Fibroblast of lung (primary cell): Measurements from ENCODE around the gene FGA. TPM values are rescaled to one million over a fixed set of nuclear protein-coding genes. Genes with fewer than 3 reads are reported as not detected.

Source experiments
- DNase-seq, 2 donors: peaks; one replicate each; pipeline versions ENCODE4 v3.0.0 to v3.0.0-alpha.2; 2010; ENCODE audit warnings: low read depth in 2 of 2
- H2AFZ ChIP-seq: 2 replicates; pipeline ENCODE4 v1.5.1; 2012; ENCODE audit warnings: low read length, control low read depth, inconsistent platforms
- H3K27ac ChIP-seq: 2 replicates; pipeline ENCODE4 v1.5.1; 2011; ENCODE audit warnings: low read length, control low read depth; ENCODE audit not compliant: insufficient read depth
- H3K27me3 ChIP-seq: 2 replicates; pipeline ENCODE4 v1.5.1; 2011; ENCODE audit warnings: mild to moderate bottlenecking, low read length; ENCODE audit not compliant: control insufficient read depth, insufficient read depth
- H3K36me3 ChIP-seq: 2 replicates; pipeline ENCODE4 v1.5.1; 2011; ENCODE audit warnings: low read length; ENCODE audit not compliant: control insufficient read depth, insufficient read depth
- H3K4me1 ChIP-seq: 2 replicates; pipeline ENCODE4 v1.5.1; 2011; ENCODE audit warnings: low read length; ENCODE audit not compliant: control insufficient read depth, insufficient read depth; ENCODE audit errors: extremely low read depth
- H3K4me2 ChIP-seq: 2 replicates; pipeline ENCODE4 v1.5.1; 2011; ENCODE audit warnings: low read length, control low read depth; ENCODE audit not compliant: insufficient read depth; ENCODE audit errors: extremely low read depth
- H3K4me3 ChIP-seq, 4 experiments: fragments of 200-600 bp in 1 of 4; sonication (generic) in 1 of 4; replicated peaks in 1 of 4; 2 replicates each; pipeline ENCODE4 v1.5.1; 2011 to 2016; ENCODE audit warnings: low read length in 4 of 4, low read depth in 3 of 4, mild to moderate bottlenecking in 3 of 4, control low read depth in 2 of 4, inconsistent platforms in 1 of 4, mixed read lengths in 1 of 4; ENCODE audit not compliant: insufficient read depth in 1 of 4; ENCODE audit errors: control extremely low read depth in 1 of 4
- H3K79me2 ChIP-seq: 2 replicates; pipeline ENCODE4 v1.5.1; 2012; ENCODE audit warnings: mild to moderate bottlenecking, low read length, inconsistent platforms; ENCODE audit not compliant: control insufficient read depth, insufficient read depth
- H3K9ac ChIP-seq: 2 replicates; pipeline ENCODE4 v1.5.1; 2011; ENCODE audit warnings: mild to moderate bottlenecking, low read length, control low read depth; ENCODE audit not compliant: insufficient read depth
- H3K9me3 ChIP-seq: 2 replicates; pipeline ENCODE4 v1.5.1; 2012; ENCODE audit warnings: low read depth, low read length; ENCODE audit not compliant: control insufficient read depth, insufficient read depth
- H4K20me1 ChIP-seq: 2 replicates; pipeline ENCODE4 v1.5.1; 2011; ENCODE audit warnings: low read length; ENCODE audit not compliant: control insufficient read depth, insufficient read depth; ENCODE audit errors: extremely low read depth
- CTCF ChIP-seq, 2 donors: IDR thresholded peaks in 1 of 2; conservative IDR thresholded peaks in 1 of 2; 1 replicate in 1 of 2; 2 replicates in 1 of 2; pipeline ENCODE4 v1.5.1; 2011 to 2012; ENCODE audit warnings: low read length in 2 of 2, control low read depth in 1 of 2, inconsistent platforms in 1 of 2, low read depth in 1 of 2, mild to moderate bottlenecking in 1 of 2
- EZH2 ChIP-seq: IDR thresholded peaks from 2 replicates; pipeline ENCODE4 v1.5.1; 2012; ENCODE audit warnings: low read length, control low read depth, mild to moderate bottlenecking; ENCODE audit errors: missing control alignments
- polyA plus RNA-seq, 2 donors: library from polyadenylated mRNA; depleted of rRNA in 1 of 2; stranded (reverse) in 1 of 2; unstranded in 1 of 2; fragments of >200 nt; gene quantifications; 2 replicates each; pipeline ENCODE4 v1.2.1, GENCODE V29; 2011 to 2012; ENCODE audit warnings: missing spikeins in 1 of 2
- total RNA-seq: library from RNA; depleted of rRNA; stranded (reverse); fragments of >200 nt; gene quantifications from 2 replicates; pipeline ENCODE4 v1.2.1, GENCODE V29; 2014

Gene FGA
- total and polyA plus RNA-seq, 2 donors (not counting 1 experiment from before 2014, with no cell fraction given): not detected

DNA sequence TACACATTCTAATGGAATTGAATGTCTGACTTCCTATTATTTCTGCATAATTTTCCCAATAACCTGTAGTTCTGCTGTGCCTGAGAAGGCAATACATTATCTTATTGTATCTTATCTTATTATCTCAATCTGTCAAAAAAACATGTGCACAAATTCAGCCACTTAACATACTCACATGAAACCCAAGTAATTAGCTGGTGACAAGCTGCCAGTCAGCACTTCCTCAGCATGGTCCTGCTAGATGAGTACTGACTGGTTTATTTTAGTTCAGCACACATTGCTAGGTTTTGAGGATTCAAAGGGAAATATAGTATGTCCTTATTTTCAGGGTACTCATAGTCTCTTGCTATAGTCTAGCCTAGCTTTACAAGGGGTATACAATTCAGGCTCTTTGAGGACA is 39.8 kb upstream of the FGA start:
- DNase-seq: no peak
- H3K36me3 ChIP-seq: no peaks in the 10 kb centered on the region
- no peak overlapping the region for H3K4me3 ChIP-seq
- H4K20me1 ChIP-seq: no peaks in the 10 kb centered on the region
- no peak overlapping the region for H3K4me2 ChIP-seq
- TF ChIP-seq CTCF (conservative IDR thresholded peaks at IDR 0.05 in 1 of 2, IDR thresholded peaks at IDR 0.05 in 1 of 2; ENCODE audit: low read depth in 1 of 2, low read length in 2 of 2): no peak
- TF ChIP-seq EZH2: no peak
- no peak overlapping the region for H3K27ac ChIP-seq
- H3K27me3 ChIP-seq: peaks cover 4% of the 10 kb centered on the region
- no peaks in the 10 kb centered on the region for H3K79me2 ChIP-seq
- no peak overlapping the region for H3K9ac ChIP-seq
- no peak overlapping the region for H2AFZ ChIP-seq
- H3K9me3 ChIP-seq: no peaks in the 10 kb centered on the region
- peaks cover 2% of the 10 kb centered on the region for H3K4me1 ChIP-seq

DNA sequence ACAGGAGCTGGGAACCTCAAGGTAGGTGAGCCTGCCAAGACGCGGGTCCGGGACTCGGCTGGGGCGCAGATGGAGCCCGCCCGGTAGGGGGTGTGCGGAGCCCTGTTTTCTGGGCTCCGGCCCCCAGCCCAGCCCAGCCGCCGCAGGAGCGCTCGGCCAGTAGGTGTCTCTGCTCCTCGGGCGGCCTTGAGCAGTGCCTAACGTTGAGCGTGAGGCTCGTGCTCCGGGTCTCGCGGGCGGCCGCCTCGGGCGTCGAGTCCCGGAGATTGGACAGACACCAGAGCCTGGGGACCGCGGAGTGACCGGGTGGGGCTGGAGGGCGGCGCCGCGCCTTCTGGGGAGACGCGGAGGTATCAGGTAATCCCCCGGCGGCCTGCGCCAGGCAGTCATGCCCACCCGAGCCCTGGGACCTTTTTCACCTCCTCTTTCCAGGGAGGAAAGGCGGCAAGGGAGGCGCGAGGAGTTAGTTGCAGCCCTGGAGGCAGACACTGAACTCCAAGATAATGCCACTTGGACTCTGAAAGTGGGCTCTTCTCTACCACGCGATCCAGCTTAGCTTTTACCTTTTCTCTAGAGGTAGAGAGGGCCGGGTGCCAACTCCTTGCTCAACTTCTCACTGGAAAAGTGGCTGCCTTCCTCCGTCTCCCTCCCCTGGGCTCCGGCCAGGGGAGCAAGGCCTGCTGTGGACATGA is 36.4 kb upstream of the FGA start:
- Histone ChIP-seq H4K20me1 (no peaks in the 10 kb centered on the region), H3K36me3 (no peaks in the 10 kb centered on the region), H3K79me2 (no peaks in the 10 kb centered on the region), H3K9me3 (no peaks in the 10 kb centered on the region), H3K27me3 (peaks cover 4% of the 10 kb centered on the region), H3K4me2 (peak overlapping the region; percentile 72), H3K4me3 (peak overlapping the region in 1 of 4 experiments; percentile 32), H3K4me1 (peaks cover 2% of the 10 kb centered on the region), H3K9ac (no peak overlapping the region), H3K27ac (no peak overlapping the region), H2AFZ (peak overlapping the region; percentile 26)
- TF ChIP-seq CTCF (conservative IDR thresholded peaks at IDR 0.05 in 1 of 2, IDR thresholded peaks at IDR 0.05 in 1 of 2; ENCODE audit: low read depth in 1 of 2, low read length in 2 of 2): peak; percentile 43 to 57
- TF ChIP-seq EZH2: no peak
- DNase-seq: peak; percentile 43 to 61

GRCh38 chr4:154625971-154626370 is 35.4 kb upstream of the FGA start:
- H3K27ac ChIP-seq: no peak overlapping the region
- H3K4me2 ChIP-seq: no peak overlapping the region
- no peaks in the 10 kb centered on the region for H3K9me3 ChIP-seq
- H3K4me3 ChIP-seq: no peak overlapping the region
- H3K36me3 ChIP-seq: no peaks in the 10 kb centered on the region
- TF ChIP-seq EZH2: no peak
- TF ChIP-seq CTCF (conservative IDR thresholded peaks at IDR 0.05 in 1 of 2, IDR thresholded peaks at IDR 0.05 in 1 of 2; ENCODE audit: low read depth in 1 of 2, low read length in 2 of 2): no peak
- H2AFZ ChIP-seq: no peak overlapping the region
- H4K20me1 ChIP-seq: no peaks in the 10 kb centered on the region
- no peak overlapping the region for H3K9ac ChIP-seq
- no peak for DNase-seq
- H3K27me3 ChIP-seq: peaks cover 4% of the 10 kb centered on the region
- no peaks in the 10 kb centered on the region for H3K79me2 ChIP-seq
- peaks cover 2% of the 10 kb centered on the region for H3K4me1 ChIP-seq
